Peyer's patch (tissue), 4 donors: ENCODE measurements around the gene SEC24D. TPM values are rescaled to one million over a fixed set of nuclear protein-coding genes. Genes with fewer than 3 reads are reported as not detected.

Experiments used
- DNase-seq, 3 donors: peaks; one replicate each; pipeline ENCODE4 v3.0.0-alpha.2; 2017 to 2019
- H3K27ac ChIP-seq, 4 donors: fragments of 200-600 bp; sonication (generic); one replicate each; pipeline ENCODE4 v1.5.1; 2016 to 2019
- H3K27me3 ChIP-seq, 2 donors: fragments of 200-600 bp; sonication (generic); one replicate each; pipeline ENCODE4 v1.5.1; 2019
- H3K36me3 ChIP-seq, 3 donors: fragments of 200-600 bp; sonication (generic); one replicate each; pipeline ENCODE4 v1.5.1; 2016 to 2019
- H3K4me1 ChIP-seq, 4 donors: fragments of 200-600 bp; sonication (generic); one replicate each; pipeline ENCODE4 v1.5.1; 2016 to 2019
- H3K4me3 ChIP-seq, 4 donors: fragments of 200-600 bp; sonication (generic); 1 replicate in 3 of 4; 2 replicates in 1 of 4; pipeline ENCODE4 v1.5.1; 2016 to 2019; ENCODE audit warnings: mild to moderate bottlenecking in 1 of 4
- H3K9me3 ChIP-seq, 4 donors: fragments of 200-600 bp; sonication (generic); one replicate each; pipeline ENCODE4 v1.5.1; 2016 to 2019; ENCODE audit warnings: mild to moderate bottlenecking in 1 of 4
- CTCF ChIP-seq, 6 experiments: fragments of 450-650 bp in 4 of 6; fragments of 200-600 bp in 2 of 6; sonication (generic) in 1 of 6; IDR thresholded peaks; one replicate each; pipeline ENCODE4 v1.5.1; 2017 to 2019; ENCODE audit warnings: antibody characterized with exemption in 6 of 6, mild to moderate bottlenecking in 3 of 6, moderate library complexity in 1 of 6
- POLR2A ChIP-seq, 2 donors: fragments of 450-650 bp; IDR thresholded peaks; one replicate each; pipeline ENCODE4 v1.5.1; 2017; ENCODE audit warnings: antibody characterized with exemption in 2 of 2, mild to moderate bottlenecking in 2 of 2, moderate library complexity in 2 of 2
- total RNA-seq, 4 donors: library from RNA; depleted of rRNA; stranded (reverse); fragments of >200 nt; gene quantifications; one replicate each; pipeline ENCODE4 v1.1.0, GENCODE V29; 2016

SEC24D gene
- total RNA-seq, 4 donors from 2014 or later = 52.8 to 117 (median 76.0) TPM

GRCh38 chr4:118753685-118754084, 82.2 kb downstream of the SEC24D start:
- H3K9me3 ChIP-seq = no peaks in the 10 kb centered on the region
- H3K27ac ChIP-seq = peak overlapping the region in 2 of 4 donors; percentile 26 to 49
- no peaks in the 10 kb centered on the region for H3K4me1 ChIP-seq
- DNase-seq = no peak
- peaks cover 0 to 29% (median 0%) of the 10 kb centered on the region in 3 donors for H3K36me3 ChIP-seq
- H3K4me3 ChIP-seq = no peak overlapping the region
- no peaks in the 10 kb centered on the region for H3K27me3 ChIP-seq
- no peak for TF ChIP-seq CTCF (IDR thresholded peaks at IDR 0.05)

GRCh38 chr4:118753096-118753495, 82.8 kb downstream of the SEC24D start:
- no peaks in the 10 kb centered on the region for H3K9me3 ChIP-seq
- H3K36me3 ChIP-seq = peaks cover 0 to 29% (median 0%) of the 10 kb centered on the region in 3 donors
- H3K4me1 ChIP-seq = no peaks in the 10 kb centered on the region
- H3K27ac ChIP-seq = peak overlapping the region in 1 of 4 donors; percentile 49
- TF ChIP-seq POLR2A (IDR thresholded peaks at IDR 0.05) (no peak), CTCF (IDR thresholded peaks at IDR 0.05) (no peak)
- no peaks in the 10 kb centered on the region for H3K27me3 ChIP-seq
- no peak overlapping the region for H3K4me3 ChIP-seq
- DNase-seq = no peak

GRCh38 chr4:118752551-118752950, 83.4 kb downstream of the SEC24D start:
- H3K4me3 ChIP-seq = no peak overlapping the region
- H3K36me3 ChIP-seq = peaks cover 0 to 29% (median 0%) of the 10 kb centered on the region in 3 donors
- DNase-seq = no peak
- no peaks in the 10 kb centered on the region for H3K9me3 ChIP-seq
- no peaks in the 10 kb centered on the region for H3K27me3 ChIP-seq
- TF ChIP-seq POLR2A (IDR thresholded peaks at IDR 0.05) (no peak), CTCF (IDR thresholded peaks at IDR 0.05) (no peak)
- H3K4me1 ChIP-seq = no peaks in the 10 kb centered on the region
- no peak overlapping the region for H3K27ac ChIP-seq

GRCh38 chr4:118751629-118752323, 84.2 kb downstream of the SEC24D start:
- no peaks in the 10 kb centered on the region for H3K27me3 ChIP-seq
- H3K4me3 ChIP-seq = no peak overlapping the region
- peaks cover 0 to 23% (median 0%) of the 10 kb centered on the region in 3 donors for H3K36me3 ChIP-seq
- TF ChIP-seq POLR2A (IDR thresholded peaks at IDR 0.05) (no peak), CTCF (IDR thresholded peaks at IDR 0.05) (no peak)
- H3K9me3 ChIP-seq = no peaks in the 10 kb centered on the region
- no peak overlapping the region for H3K27ac ChIP-seq
- no peak for DNase-seq
- no peaks in the 10 kb centered on the region for H3K4me1 ChIP-seq

GRCh38 chr4:118749347-118749988, 86.5 kb downstream of the SEC24D start:
- H3K9me3 ChIP-seq = no peaks in the 10 kb centered on the region
- no peaks in the 10 kb centered on the region for H3K4me1 ChIP-seq
- no peak overlapping the region for H3K4me3 ChIP-seq
- no peaks in the 10 kb centered on the region for H3K27me3 ChIP-seq
- TF ChIP-seq CTCF (IDR thresholded peaks at IDR 0.05) = no peak
- no peak for TF ChIP-seq POLR2A (IDR thresholded peaks at IDR 0.05)
- no peak for DNase-seq
- H3K27ac ChIP-seq = peak overlapping the region in 2 of 4 donors; percentile 31 to 61
- H3K36me3 ChIP-seq = peaks cover 0 to 21% (median 0%) of the 10 kb centered on the region in 3 donors
